Mesenchymal stem cell (in vitro differentiated cells and primary cell): ENCODE data around the gene C3orf85.

Experiments used
- DNase-seq: peaks from one replicate; pipeline ENCODE4 v3.0.0-alpha.2; 2013
- H2AFZ ChIP-seq: one replicate; pipeline ENCODE4 v1.6.1; 2013; ENCODE audit warnings: low read depth, mild to moderate bottlenecking, control low read depth, inconsistent platforms, low read length, moderate library complexity
- H2AK5ac ChIP-seq: 2 replicates; pipeline ENCODE4 v1.6.1; 2013; ENCODE audit warnings: low read length, moderate library complexity, mild to moderate bottlenecking, inconsistent platforms; ENCODE audit not compliant: severe bottlenecking
- H2BK120ac ChIP-seq: one replicate; pipeline ENCODE4 v1.6.1; 2013; ENCODE audit warnings: low read depth, mild to moderate bottlenecking, inconsistent platforms, low read length, moderate library complexity
- H2BK12ac ChIP-seq, 2 experiments: one replicate each; pipeline ENCODE4 v1.6.1; 2013; ENCODE audit warnings: inconsistent platforms in 2 of 2, low read length in 2 of 2, mild to moderate bottlenecking in 2 of 2, moderate library complexity in 2 of 2, control low read depth in 1 of 2
- H2BK15ac ChIP-seq: one replicate; pipeline ENCODE4 v1.6.1; 2013; ENCODE audit warnings: mild to moderate bottlenecking, low read depth, inconsistent platforms; ENCODE audit not compliant: poor library complexity, severe bottlenecking
- H2BK5ac ChIP-seq: 2 replicates; pipeline ENCODE4 v1.6.1; 2013; ENCODE audit warnings: low read depth, mild to moderate bottlenecking, low read length, control low read depth, inconsistent platforms; ENCODE audit not compliant: poor library complexity, severe bottlenecking
- H3K14ac ChIP-seq, 2 experiments: one replicate each; pipeline ENCODE4 v1.6.1; 2013; ENCODE audit warnings: inconsistent platforms in 2 of 2, low read length in 2 of 2, control low read depth in 1 of 2, mild to moderate bottlenecking in 1 of 2, moderate library complexity in 1 of 2
- H3K18ac ChIP-seq, 2 experiments: one replicate each; pipeline ENCODE4 v1.6.1; 2013; ENCODE audit warnings: inconsistent platforms in 2 of 2, low read length in 2 of 2, control low read depth in 1 of 2, low read depth in 1 of 2, mild to moderate bottlenecking in 1 of 2
- H3K23ac ChIP-seq, 2 experiments: one replicate each; pipeline ENCODE4 v1.6.1; 2013; ENCODE audit warnings: inconsistent platforms in 2 of 2, low read length in 2 of 2, mild to moderate bottlenecking in 2 of 2, moderate library complexity in 2 of 2, control low read depth in 1 of 2
- H3K27ac ChIP-seq: 2 replicates; pipeline ENCODE4 v1.5.1; 2013; ENCODE audit warnings: mild to moderate bottlenecking, moderate library complexity, low read length, control low read depth, inconsistent platforms; ENCODE audit not compliant: poor library complexity, severe bottlenecking
- H3K27me3 ChIP-seq, 2 experiments: 2 replicates each; pipeline versions ENCODE4 v1.6.1 to v1.7.0; 2013; ENCODE audit warnings: low read length in 2 of 2, mild to moderate bottlenecking in 2 of 2, moderate library complexity in 2 of 2, control low read depth in 1 of 2, inconsistent platforms in 1 of 2; ENCODE audit not compliant: control insufficient read depth in 1 of 2, insufficient read depth in 1 of 2
- H3K36me3 ChIP-seq, 2 experiments: 2 replicates each; pipeline versions ENCODE4 v1.6.1 to v1.7.0; 2013; ENCODE audit warnings: low read length in 2 of 2, control low read depth in 1 of 2, inconsistent platforms in 1 of 2, low read depth in 1 of 2, mild to moderate bottlenecking in 1 of 2; ENCODE audit not compliant: insufficient read depth in 2 of 2, control insufficient read depth in 1 of 2
- H3K4ac ChIP-seq, 2 experiments: one replicate each; pipeline ENCODE4 v1.6.1; 2013; ENCODE audit warnings: inconsistent platforms in 2 of 2, low read length in 2 of 2, mild to moderate bottlenecking in 2 of 2, moderate library complexity in 2 of 2, control low read depth in 1 of 2, low read depth in 1 of 2
- H3K4me1 ChIP-seq: 2 replicates; pipeline ENCODE4 v1.6.1; 2013; ENCODE audit warnings: low read depth, low read length, control low read depth; ENCODE audit not compliant: control insufficient read depth, insufficient read depth
- H3K4me2 ChIP-seq: 2 replicates; pipeline ENCODE4 v1.6.1; 2013; ENCODE audit warnings: low read length, mild to moderate bottlenecking, inconsistent platforms; ENCODE audit not compliant: poor library complexity, severe bottlenecking
- H3K4me3 ChIP-seq, 2 experiments: 2 replicates each; pipeline versions ENCODE4 v1.5.1 to v1.7.0; 2013; ENCODE audit warnings: low read length in 2 of 2, mild to moderate bottlenecking in 2 of 2, control low read depth in 1 of 2, low read depth in 1 of 2; ENCODE audit not compliant: insufficient read depth in 1 of 2
- H3K79me1 ChIP-seq: replicated peaks from 2 replicates; pipeline ENCODE4 v1.6.1; 2013; ENCODE audit warnings: mild to moderate bottlenecking, control low read depth, low read length, inconsistent platforms; ENCODE audit not compliant: poor library complexity, severe bottlenecking
- H3K9ac ChIP-seq: 2 replicates; pipeline ENCODE4 v1.7.0; 2013; ENCODE audit warnings: mild to moderate bottlenecking, low read length, moderate library complexity
- H3K9me3 ChIP-seq: 2 replicates; pipeline ENCODE4 v1.7.0; 2013; ENCODE audit warnings: mild to moderate bottlenecking, low read length; ENCODE audit not compliant: control insufficient read depth
- H4K8ac ChIP-seq: one replicate; pipeline ENCODE4 v1.6.1; 2013; ENCODE audit warnings: inconsistent platforms, mild to moderate bottlenecking, low read length, moderate library complexity
- H4K91ac ChIP-seq: one replicate; pipeline ENCODE4 v1.6.1; 2013; ENCODE audit warnings: mild to moderate bottlenecking, low read length, inconsistent platforms
- WGBS: methylation state at CpG from one replicate; pipeline ENCODE4 v1.1.7; 2013; ENCODE audit warnings: mixed read lengths; 5-methylcytosine and 5-hydroxymethylcytosine counted together

C3orf85 gene

DNA sequence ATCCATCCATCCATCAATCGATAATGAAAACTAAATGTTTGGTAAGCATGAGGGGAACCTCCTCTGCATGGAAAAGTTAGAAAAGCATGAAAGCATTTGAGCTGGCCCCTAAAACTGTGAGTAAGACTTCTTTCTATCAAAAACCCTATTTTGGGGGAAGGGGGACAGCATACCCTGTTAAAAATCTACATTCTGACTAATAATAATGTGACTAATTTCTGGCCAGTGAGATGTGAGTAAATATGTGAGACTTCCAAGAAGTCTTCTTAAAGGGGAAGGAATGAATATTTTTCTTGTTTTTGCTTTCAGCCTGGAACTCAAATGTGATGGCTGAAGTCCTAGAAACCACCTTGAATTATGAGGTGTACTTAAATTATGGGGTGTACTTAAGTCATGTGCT is 54.9 kb downstream of the C3orf85 start:
- no peak for DNase-seq
- H2BK15ac ChIP-seq = no peak overlapping the region
- peaks cover 3% of the 10 kb centered on the region for H3K9me3 ChIP-seq
- H3K18ac ChIP-seq = no peak overlapping the region
- H2BK12ac ChIP-seq = no peak overlapping the region
- H3K4me1 ChIP-seq = peaks cover 2% of the 10 kb centered on the region
- H4K8ac ChIP-seq = no peak overlapping the region
- H3K27me3 ChIP-seq = no peaks in the 10 kb centered on the region
- no peak overlapping the region for H3K4me3 ChIP-seq
- no peaks in the 10 kb centered on the region for H3K36me3 ChIP-seq
- no peak overlapping the region for H3K14ac ChIP-seq
- H3K4me2 ChIP-seq = no peak overlapping the region
- no peaks in the 10 kb centered on the region for H3K79me1 ChIP-seq
- H2AFZ ChIP-seq = no peak overlapping the region
- H3K23ac ChIP-seq = no peak overlapping the region
- H3K27ac ChIP-seq = no peak overlapping the region
- H2BK120ac ChIP-seq = no peak overlapping the region
- H2AK5ac ChIP-seq = no peak overlapping the region
- H3K9ac ChIP-seq = no peak overlapping the region
- WGBS = no CpG with 5 or more reads among the region's 1 CpG
- no peak overlapping the region for H3K4ac ChIP-seq
- H2BK5ac ChIP-seq = no peak overlapping the region
- H4K91ac ChIP-seq = no peak overlapping the region

DNA sequence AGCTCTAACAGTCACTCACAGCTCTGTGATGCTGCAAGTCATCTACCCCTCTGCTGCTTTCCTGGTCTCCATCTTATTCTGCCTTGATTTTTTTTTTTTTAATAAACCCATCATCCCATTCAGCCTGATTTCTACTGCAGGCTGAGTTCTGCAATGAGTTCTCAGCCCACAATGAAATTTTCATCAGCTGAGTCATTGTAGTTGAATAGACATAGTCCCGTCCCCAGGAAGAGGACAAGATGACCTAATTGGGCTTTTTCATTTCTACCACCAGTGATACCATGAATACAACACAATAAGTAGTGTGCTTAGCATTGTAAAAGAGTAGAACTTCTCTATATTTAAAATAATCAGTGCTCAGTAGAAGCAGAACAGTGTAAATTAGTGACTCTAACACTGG is 59.3 kb downstream of the C3orf85 start:
- Histone ChIP-seq H3K4me3 (no peak overlapping the region), H3K36me3 (no peaks in the 10 kb centered on the region), H2BK12ac (no peak overlapping the region), H4K8ac (no peak overlapping the region), H3K23ac (no peak overlapping the region), H3K79me1 (no peaks in the 10 kb centered on the region), H3K27me3 (no peaks in the 10 kb centered on the region), H3K4ac (no peak overlapping the region), H3K9me3 (peaks cover 5% of the 10 kb centered on the region), H2AFZ (no peak overlapping the region), H3K4me1 (no peaks in the 10 kb centered on the region), H4K91ac (no peak overlapping the region), H2BK15ac (no peak overlapping the region), H3K27ac (no peak overlapping the region), H3K18ac (no peak overlapping the region), H3K14ac (no peak overlapping the region), H3K4me2 (no peak overlapping the region), H2AK5ac (no peak overlapping the region), H2BK120ac (no peak overlapping the region), H2BK5ac (no peak overlapping the region), H3K9ac (no peak overlapping the region)
- WGBS = no CpG with 5 or more reads among the region's 1 CpG
- DNase-seq = peak; percentile 66
